Measurements from ENCODE around the gene FBF1. TPM values are rescaled to one million over a fixed set of nuclear protein-coding genes. Genes with fewer than 3 reads are reported as not detected.

FBF1 gene
- total RNA-seq, 2 donors from 2014 or later, result 18.9 to 31.3 TPM

DNA sequence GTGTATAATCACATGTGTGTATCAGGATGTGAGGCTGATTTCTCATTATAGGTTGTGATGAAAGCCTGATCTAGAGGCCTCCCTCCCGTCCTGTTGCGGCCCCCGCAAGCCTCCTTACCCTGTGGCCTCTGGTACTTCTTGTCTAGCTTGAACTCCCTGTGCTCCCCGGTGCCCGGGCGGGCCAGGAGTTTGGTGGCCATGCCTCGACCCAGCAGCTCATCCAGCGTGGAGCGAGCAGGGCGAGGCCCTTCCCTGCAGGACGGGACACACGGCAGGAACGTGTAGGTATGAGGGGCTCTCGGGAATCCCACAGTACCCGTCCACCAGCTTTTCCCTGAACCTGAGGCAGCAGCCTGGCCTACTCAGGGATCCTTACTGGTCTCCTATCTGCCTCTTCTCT, 14.9 kb downstream of the FBF1 start:
- TF ChIP-seq POLR2AphosphoS5 (IDR thresholded peaks at IDR 0.05), result no peak
- TF ChIP-seq, protein P1, sequence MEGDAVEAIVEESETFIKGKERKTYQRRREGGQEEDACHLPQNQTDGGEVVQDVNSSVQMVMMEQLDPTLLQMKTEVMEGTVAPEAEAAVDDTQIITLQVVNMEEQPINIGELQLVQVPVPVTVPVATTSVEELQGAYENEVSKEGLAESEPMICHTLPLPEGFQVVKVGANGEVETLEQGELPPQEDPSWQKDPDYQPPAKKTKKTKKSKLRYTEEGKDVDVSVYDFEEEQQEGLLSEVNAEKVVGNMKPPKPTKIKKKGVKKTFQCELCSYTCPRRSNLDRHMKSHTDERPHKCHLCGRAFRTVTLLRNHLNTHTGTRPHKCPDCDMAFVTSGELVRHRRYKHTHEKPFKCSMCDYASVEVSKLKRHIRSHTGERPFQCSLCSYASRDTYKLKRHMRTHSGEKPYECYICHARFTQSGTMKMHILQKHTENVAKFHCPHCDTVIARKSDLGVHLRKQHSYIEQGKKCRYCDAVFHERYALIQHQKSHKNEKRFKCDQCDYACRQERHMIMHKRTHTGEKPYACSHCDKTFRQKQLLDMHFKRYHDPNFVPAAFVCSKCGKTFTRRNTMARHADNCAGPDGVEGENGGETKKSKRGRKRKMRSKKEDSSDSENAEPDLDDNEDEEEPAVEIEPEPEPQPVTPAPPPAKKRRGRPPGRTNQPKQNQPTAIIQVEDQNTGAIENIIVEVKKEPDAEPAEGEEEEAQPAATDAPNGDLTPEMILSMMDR (IDR thresholded peaks at IDR 0.05), result no peak
- TF ChIP-seq POLR2A (IDR thresholded peaks at IDR 0.05), result no peak
- no peak for DNase-seq (ENCODE audit: low spot score)
- intact Hi-C loops (cut with DNase I), result no loop called here
- Histone ChIP-seq H3K27ac (no peak overlapping the region), H3K4me1 (replicated peaks) (no peaks in the 10 kb centered on the region), H3K4me3 (no peak overlapping the region), H3K27me3 (replicated peaks; ENCODE audit: insufficient read depth) (no peaks in the 10 kb centered on the region), H3K9me3 (no peaks in the 10 kb centered on the region), H3K36me3 (no peaks in the 10 kb centered on the region)
- 91% methylated on average over 15 of the region's 15 CpGs for WGBS

DNA sequence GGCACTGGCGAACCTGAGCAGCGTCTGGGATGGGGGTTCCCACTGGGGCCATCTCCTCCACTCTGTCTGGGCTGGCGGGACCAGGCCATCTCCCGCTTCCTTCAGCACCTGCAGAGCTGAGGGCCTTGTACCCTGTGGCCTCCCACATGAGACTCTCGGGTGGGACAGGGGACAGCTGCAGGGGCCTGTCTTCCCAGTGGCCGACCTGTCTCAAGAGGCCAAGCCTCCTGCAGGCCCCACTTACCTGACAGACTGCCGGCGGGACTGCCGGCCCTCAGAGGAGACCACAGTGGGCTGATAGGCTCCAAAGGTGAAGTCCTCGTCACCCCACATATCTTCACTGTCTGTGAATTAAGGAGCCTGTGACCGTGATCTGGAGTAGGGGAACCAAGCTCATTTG, 15.7 kb downstream of the FBF1 start:
- DNase-seq (ENCODE audit: low spot score), result no peak
- TF ChIP-seq POLR2A (IDR thresholded peaks at IDR 0.05) (no peak), POLR2AphosphoS5 (IDR thresholded peaks at IDR 0.05) (no peak)
- TF ChIP-seq, protein P1 (IDR thresholded peaks at IDR 0.05), result no peak
- Histone ChIP-seq H3K9me3 (no peaks in the 10 kb centered on the region), H3K36me3 (no peaks in the 10 kb centered on the region), H3K4me3 (no peak overlapping the region), H3K27me3 (replicated peaks; ENCODE audit: insufficient read depth) (no peaks in the 10 kb centered on the region), H3K27ac (no peak overlapping the region), H3K4me1 (replicated peaks) (no peaks in the 10 kb centered on the region)
- WGBS, result 96% methylated on average over 11 of the region's 11 CpGs
- intact Hi-C loops (cut with DNase I), result no loop called here

DNA sequence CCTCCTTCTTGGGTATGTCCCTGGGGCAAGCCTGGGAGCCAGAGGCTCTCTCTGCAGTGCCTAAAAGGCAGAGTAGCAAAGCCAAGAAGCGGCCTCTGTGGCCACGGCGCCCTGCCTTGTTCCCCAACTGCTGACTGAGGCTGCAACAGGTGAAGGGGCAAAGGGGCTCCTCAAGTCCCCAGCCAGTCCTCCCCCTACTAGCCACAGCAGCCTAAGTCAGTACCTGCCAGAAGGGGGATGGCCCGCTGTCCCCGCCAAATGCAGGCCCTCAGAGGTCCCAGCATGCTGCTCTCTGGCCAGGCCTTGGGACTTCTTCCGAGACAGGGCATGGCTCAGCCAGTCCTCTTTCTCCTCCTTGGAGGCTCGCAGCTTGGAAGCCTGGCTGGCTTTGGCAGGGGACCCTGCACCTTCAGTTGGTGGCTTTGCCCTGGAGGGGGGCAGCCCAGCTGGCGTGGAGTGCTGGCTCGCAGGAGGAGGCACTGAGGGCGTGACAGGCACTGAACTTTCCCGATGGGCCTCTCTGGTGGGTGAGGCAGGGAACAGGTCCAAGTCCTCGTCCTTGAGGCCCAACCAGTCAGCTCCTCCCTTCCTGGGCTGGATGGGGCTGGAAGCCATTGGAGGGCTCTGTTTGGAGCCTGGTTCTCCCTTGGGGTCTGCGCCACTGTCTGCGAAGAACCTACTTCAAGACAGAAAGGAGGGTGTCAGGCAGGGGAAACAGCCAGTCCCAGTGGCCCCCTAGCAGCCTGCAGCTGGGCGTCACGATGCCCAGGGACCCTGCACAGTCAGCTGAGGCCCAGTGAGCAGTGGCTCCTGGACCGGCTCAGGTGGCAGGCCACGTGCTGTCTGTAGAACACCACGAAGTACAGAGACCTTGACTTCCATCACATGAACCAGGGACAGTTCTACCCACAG, 17.6 kb downstream of the FBF1 start:
- no peak overlapping the region for H3K27ac ChIP-seq
- no peaks in the 10 kb centered on the region for H3K4me1 ChIP-seq (replicated peaks)
- intact Hi-C loops (cut with DNase I), result no loop called here
- WGBS, result 71% methylated on average over 17 of the region's 19 CpGs
- H3K4me3 ChIP-seq, result no peak overlapping the region
- no peaks in the 10 kb centered on the region for H3K36me3 ChIP-seq
- DNase-seq (ENCODE audit: low spot score), result no peak
- no peaks in the 10 kb centered on the region for H3K27me3 ChIP-seq (replicated peaks; ENCODE audit: insufficient read depth)
- no peaks in the 10 kb centered on the region for H3K9me3 ChIP-seq
- TF ChIP-seq POLR2A (IDR thresholded peaks at IDR 0.05), result no peak
- TF ChIP-seq, protein P1 (IDR thresholded peaks at IDR 0.05), result no peak
- TF ChIP-seq POLR2AphosphoS5 (IDR thresholded peaks at IDR 0.05), result no peak

DNA sequence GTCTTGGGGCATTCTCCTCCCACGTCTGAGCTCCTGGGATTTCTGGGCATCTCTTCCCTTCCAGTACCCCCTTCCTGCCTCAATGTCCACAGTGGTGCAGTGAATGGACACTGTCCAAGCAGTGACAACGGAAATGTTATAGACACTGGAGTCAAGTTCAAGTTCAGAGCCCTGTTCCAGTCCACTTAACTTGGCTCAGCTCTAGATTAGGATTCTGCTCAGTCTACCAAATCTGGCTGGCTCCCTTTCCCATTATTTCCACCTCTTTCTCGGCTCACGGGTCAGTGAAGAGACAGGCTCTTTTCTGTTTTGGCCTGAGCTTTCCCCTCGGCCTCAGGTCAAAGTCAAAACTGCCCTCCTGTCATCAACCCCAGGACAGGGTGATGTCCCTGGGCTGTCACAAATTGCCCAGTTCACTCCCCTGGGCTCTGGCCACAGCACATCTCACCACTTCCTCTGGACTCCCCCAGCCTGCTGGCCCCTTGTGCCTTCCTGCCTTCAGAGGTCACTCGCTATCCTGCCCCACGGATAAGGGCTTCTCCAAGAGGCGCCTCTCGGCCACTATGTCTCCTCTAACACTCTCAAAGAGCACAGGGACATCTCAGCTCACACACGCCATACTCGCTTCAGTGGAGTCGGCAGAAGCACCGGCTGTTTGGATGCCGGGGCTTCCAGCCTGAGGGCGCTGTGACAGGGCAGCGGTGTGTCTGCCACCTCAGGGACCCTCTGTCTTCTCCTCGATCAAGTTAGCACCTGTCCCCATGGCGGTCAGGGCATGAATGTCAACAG, 18.5 kb downstream of the FBF1 start:
- no peaks in the 10 kb centered on the region for H3K36me3 ChIP-seq
- intact Hi-C loops (cut with DNase I), result no loop called here
- 86% methylated on average over 18 of the region's 18 CpGs for WGBS
- no peaks in the 10 kb centered on the region for H3K27me3 ChIP-seq (replicated peaks; ENCODE audit: insufficient read depth)
- no peak overlapping the region for H3K4me3 ChIP-seq
- no peaks in the 10 kb centered on the region for H3K4me1 ChIP-seq (replicated peaks)
- H3K27ac ChIP-seq, result no peak overlapping the region
- DNase-seq (ENCODE audit: low spot score), result no peak
- no peaks in the 10 kb centered on the region for H3K9me3 ChIP-seq
- no peak for TF ChIP-seq POLR2A (IDR thresholded peaks at IDR 0.05)
- TF ChIP-seq, protein P1 (IDR thresholded peaks at IDR 0.05), result no peak
- TF ChIP-seq POLR2AphosphoS5 (IDR thresholded peaks at IDR 0.05), result no peak
